HEK293 (cell line): ENCODE measurements around the gene LMBR1.
A peak's percentile ranks its signal among the peaks of the same experiment; 100 is the strongest.

Source experiments
- CTCF ChIA-PET: fragments of 350-600 bp; formaldehyde crosslinking; extraction: SDS; loops from one replicate; lab custom pipeline; 2021; ENCODE audit warnings: antibody characterized with exemption; lab: Yijun Ruan, JAX
- POLR2A ChIA-PET: fragments of 300-600 bp; formaldehyde crosslinking; extraction: SDS; loops from one replicate; lab custom pipeline; 2020; ENCODE audit warnings: antibody characterized with exemption, inconsistent platforms; lab: Yijun Ruan, JAX
- H3K27ac ChIP-seq: fragments of 200-500 bp; sonication (Bioruptor generic); 2 replicates; pipeline ENCODE4 v1.5.1; 2014; ENCODE audit warnings: low read depth, low read length, control low read depth, inconsistent platforms; ENCODE audit errors: extremely low read depth
- H3K36me3 ChIP-seq, 2 experiments: fragments of 200-500 bp in 1 of 2; sonication (Bioruptor generic) in 1 of 2; 1 replicate in 1 of 2; 2 replicates in 1 of 2; pipeline ENCODE4 v1.5.1; 2014 to 2017; ENCODE audit warnings: inconsistent platforms in 2 of 2, low read length in 2 of 2; ENCODE audit not compliant: control insufficient read depth in 2 of 2, insufficient read depth in 1 of 2
- H3K4me1 ChIP-seq: fragments of 200-500 bp; sonication (Bioruptor generic); 2 replicates; pipeline ENCODE4 v1.5.1; 2014; ENCODE audit warnings: mild to moderate bottlenecking, low read length, inconsistent platforms; ENCODE audit not compliant: control insufficient read depth, insufficient read depth
- H3K4me3 ChIP-seq: 2 replicates; pipeline ENCODE4 v1.5.1; 2011; ENCODE audit warnings: low read depth, mild to moderate bottlenecking, control low read depth, low read length, moderate library complexity
- H3K9me3 ChIP-seq: fragments of 200-500 bp; sonication (Bioruptor generic); 2 replicates; pipeline ENCODE4 v1.5.1; 2014; ENCODE audit warnings: low read depth, low read length, inconsistent platforms; ENCODE audit not compliant: control insufficient read depth, insufficient read depth
- ELK4 ChIP-seq: IDR thresholded peaks from 2 replicates; pipeline ENCODE4 v1.6.1; 2011; ENCODE audit warnings: mild to moderate bottlenecking, low read depth, low read length, borderline replicate concordance
- IKZF3 ChIP-seq: fragments of 450-650 bp; IDR thresholded peaks from 2 replicates; pipeline ENCODE4 v1.5.0; 2018; ENCODE audit warnings: missing biosample characterization, mild to moderate bottlenecking, missing genetic modification characterization, moderate library complexity
- KLF8 ChIP-seq: fragments of 450-650 bp; formaldehyde crosslinking; IDR thresholded peaks from 2 replicates; pipeline ENCODE4 v1.5.1; 2016; ENCODE audit warnings: missing biosample characterization, missing genetic modification characterization
- KLF9 ChIP-seq: fragments of 450-650 bp; formaldehyde crosslinking; IDR thresholded peaks from 2 replicates; pipeline ENCODE4 v1.5.1; 2016; ENCODE audit warnings: missing biosample characterization, missing genetic modification characterization, low read depth
- OVOL3 ChIP-seq: fragments of 450-650 bp; formaldehyde crosslinking; IDR thresholded peaks from 2 replicates; pipeline ENCODE4 v1.5.1; 2016; ENCODE audit warnings: missing biosample characterization, missing genetic modification characterization
- YY1 ChIP-seq: fragments of 450-650 bp; formaldehyde crosslinking; IDR thresholded peaks from 2 replicates; pipeline ENCODE4 v1.5.1; 2018; ENCODE audit warnings: missing biosample characterization, missing genetic modification characterization
- ZBTB1 ChIP-seq: fragments of 450-650 bp; formaldehyde crosslinking; IDR thresholded peaks from 2 replicates; pipeline ENCODE4 v1.5.1; 2016; ENCODE audit warnings: missing biosample characterization, missing genetic modification characterization
- ZNF114 ChIP-seq: fragments of 450-650 bp; formaldehyde crosslinking; IDR thresholded peaks from 2 replicates; pipeline ENCODE4 v1.5.0; 2017; ENCODE audit warnings: missing biosample characterization, missing genetic modification characterization
- ZNF133 ChIP-seq: fragments of 450-650 bp; formaldehyde crosslinking; IDR thresholded peaks from 2 replicates; pipeline ENCODE4 v1.5.1; 2016; ENCODE audit warnings: missing biosample characterization, missing genetic modification characterization
- ZNF174 ChIP-seq: fragments of 450-650 bp; formaldehyde crosslinking; IDR thresholded peaks from 2 replicates; pipeline ENCODE4 v1.5.0; 2017; ENCODE audit warnings: missing biosample characterization, mild to moderate bottlenecking, missing genetic modification characterization
- ZNF2 ChIP-seq: fragments of 450-650 bp; formaldehyde crosslinking; IDR thresholded peaks from 2 replicates; pipeline ENCODE4 v1.5.1; 2016; ENCODE audit warnings: missing biosample characterization, missing genetic modification characterization
- ZNF221 ChIP-seq: fragments of 450-650 bp; formaldehyde crosslinking; IDR thresholded peaks from 2 replicates; pipeline ENCODE4 v1.5.1; 2017; ENCODE audit warnings: missing biosample characterization, missing genetic modification characterization, borderline replicate concordance
- ZNF311 ChIP-seq: fragments of 450-650 bp; formaldehyde crosslinking; IDR thresholded peaks from 2 replicates; pipeline ENCODE4 v1.5.1; 2017; ENCODE audit warnings: missing biosample characterization, missing genetic modification characterization, borderline replicate concordance
- ZNF473 ChIP-seq: fragments of 450-650 bp; formaldehyde crosslinking; IDR thresholded peaks from 2 replicates; pipeline ENCODE4 v1.5.1; 2017; ENCODE audit warnings: missing biosample characterization, missing genetic modification characterization
- ZNF513 ChIP-seq: fragments of 450-650 bp; IDR thresholded peaks from 2 replicates; pipeline ENCODE4 v1.5.1; 2018; ENCODE audit warnings: missing biosample characterization, missing genetic modification characterization
- ZNF600 ChIP-seq: fragments of 450-650 bp; formaldehyde crosslinking; IDR thresholded peaks from 2 replicates; pipeline ENCODE4 v1.5.1; 2016; ENCODE audit warnings: missing biosample characterization, missing genetic modification characterization
- ZNF610 ChIP-seq: fragments of 450-650 bp; formaldehyde crosslinking; IDR thresholded peaks from 2 replicates; pipeline ENCODE4 v1.5.1; 2016; ENCODE audit warnings: missing biosample characterization, missing genetic modification characterization, borderline replicate concordance
- ZNF645 ChIP-seq: fragments of 450-650 bp; formaldehyde crosslinking; IDR thresholded peaks from 2 replicates; pipeline ENCODE4; 2016; ENCODE audit warnings: missing biosample characterization, missing genetic modification characterization
- ZNF660 ChIP-seq: fragments of 450-650 bp; IDR thresholded peaks from 2 replicates; pipeline ENCODE4 v1.5.1; 2018; ENCODE audit warnings: missing biosample characterization, mild to moderate bottlenecking, missing genetic modification characterization
- ZNF76 ChIP-seq: fragments of 450-650 bp; formaldehyde crosslinking; IDR thresholded peaks from 2 replicates; pipeline ENCODE4; 2016; ENCODE audit warnings: low read depth, missing biosample characterization, missing genetic modification characterization, borderline replicate concordance
- ZSCAN16 ChIP-seq: fragments of 450-650 bp; formaldehyde crosslinking; IDR thresholded peaks from 2 replicates; pipeline ENCODE4 v1.5.1; 2016; ENCODE audit warnings: missing biosample characterization, missing genetic modification characterization
- ZSCAN23 ChIP-seq: fragments of 450-650 bp; formaldehyde crosslinking; IDR thresholded peaks from 2 replicates; pipeline ENCODE4 v1.5.1; 2016; ENCODE audit warnings: missing biosample characterization, missing genetic modification characterization
- ZSCAN5A ChIP-seq: fragments of 450-650 bp; formaldehyde crosslinking; IDR thresholded peaks from 2 replicates; pipeline ENCODE4 v1.5.1; 2016; ENCODE audit warnings: missing biosample characterization, missing genetic modification characterization
- TF ChIP-seq, protein P1 (sequence below): fragments of 450-650 bp; formaldehyde crosslinking; IDR thresholded peaks from 2 replicates; pipeline ENCODE4 v1.5.1; 2017; ENCODE audit warnings: missing biosample characterization, missing genetic modification characterization

The LMBR1 gene

DNA sequence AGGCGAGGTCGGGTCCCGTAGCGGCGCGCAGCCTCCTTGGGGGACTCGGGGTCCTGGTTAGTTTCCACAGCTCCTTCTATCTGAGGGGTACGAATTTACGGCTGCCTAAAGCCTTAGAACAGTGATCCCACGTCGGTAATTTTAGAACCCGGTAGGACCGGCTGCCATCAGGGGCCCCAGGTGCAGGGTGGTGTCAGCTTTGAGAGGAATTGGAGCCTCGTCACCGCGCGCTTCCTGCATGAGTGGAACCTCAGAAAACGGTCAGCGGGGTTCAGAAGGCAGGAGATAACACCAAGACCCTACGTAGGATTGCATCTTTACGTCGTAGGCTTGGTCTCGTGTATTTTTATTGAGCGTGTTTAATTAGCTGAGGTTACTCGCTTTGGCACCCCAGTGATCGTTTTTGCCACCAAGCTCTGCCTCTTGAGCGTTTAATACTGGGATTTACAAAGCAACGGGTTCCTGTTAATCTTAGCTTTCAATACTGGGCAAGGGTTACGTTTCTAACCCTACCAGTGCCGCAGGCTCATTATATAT, 252.0 kb downstream of the LMBR1 start (continued):
- TF ChIP-seq ZNF645 (tag by site-specific recombination): no peak
- no peak for TF ChIP-seq ZSCAN23 (tag by site-specific recombination)
- TF ChIP-seq KLF9: no peak
- TF ChIP-seq ZNF473 (tag by site-specific recombination): no peak
- 0 out of 2 replicates have a peak, but pooled peaks have one; percentile 20 for TF ChIP-seq ZNF660
- TF ChIP-seq, all 188 proteins: peak for 23

GRCh38 chr7:156640257-156640948, 252.6 kb downstream of the LMBR1 start, which contains the start of gene RNF32:
RNF32 (plus strand) TSS chr7:156640774; CDS start chr7:156643878, 3,104 bp downstream.
- ChIA-PET CTCF (interaction anchor here (0.5 kb wide), 1 partner anchor 845 kb away, joined by 3 read pairs; no protein-coding TSS in a partner anchor), POLR2A (interaction anchor here (0.8 kb wide), 1 partner anchor 10 kb away, joined by 3 read pairs; no protein-coding TSS in a partner anchor)
- H3K27ac ChIP-seq: peak within 1 kb of the TSS; percentile 47; the same call in 1 of the 2 replicates
- TF ChIP-seq ZSCAN16 (tag by site-specific recombination): no peak
- TF ChIP-seq OVOL3 (tag by site-specific recombination): 0 out of 2 replicates have a peak, but pooled peaks have one; percentile 35
- TF ChIP-seq ZNF513 (tag by site-specific recombination): no peak
- no peak for TF ChIP-seq ZNF114 (tag by site-specific recombination)
- TF ChIP-seq ZNF600 (tag by site-specific recombination): no peak
- no peak for TF ChIP-seq ELK4
- no peak for TF ChIP-seq ZNF76 (tag by site-specific recombination)
- peak; percentile 76; the same call in 1 of the 2 replicates for TF ChIP-seq YY1
- TF ChIP-seq ZNF174: 0 out of 2 replicates have a peak, but pooled peaks have one; percentile 42
- TF ChIP-seq ZNF2 (tag by site-specific recombination): no peak; the same call in 1 of the 2 replicates
- peak; percentile 90; the same call in 1 of the 2 replicates for TF ChIP-seq KLF8 (tag by site-specific recombination)
- TF ChIP-seq, protein P1, sequence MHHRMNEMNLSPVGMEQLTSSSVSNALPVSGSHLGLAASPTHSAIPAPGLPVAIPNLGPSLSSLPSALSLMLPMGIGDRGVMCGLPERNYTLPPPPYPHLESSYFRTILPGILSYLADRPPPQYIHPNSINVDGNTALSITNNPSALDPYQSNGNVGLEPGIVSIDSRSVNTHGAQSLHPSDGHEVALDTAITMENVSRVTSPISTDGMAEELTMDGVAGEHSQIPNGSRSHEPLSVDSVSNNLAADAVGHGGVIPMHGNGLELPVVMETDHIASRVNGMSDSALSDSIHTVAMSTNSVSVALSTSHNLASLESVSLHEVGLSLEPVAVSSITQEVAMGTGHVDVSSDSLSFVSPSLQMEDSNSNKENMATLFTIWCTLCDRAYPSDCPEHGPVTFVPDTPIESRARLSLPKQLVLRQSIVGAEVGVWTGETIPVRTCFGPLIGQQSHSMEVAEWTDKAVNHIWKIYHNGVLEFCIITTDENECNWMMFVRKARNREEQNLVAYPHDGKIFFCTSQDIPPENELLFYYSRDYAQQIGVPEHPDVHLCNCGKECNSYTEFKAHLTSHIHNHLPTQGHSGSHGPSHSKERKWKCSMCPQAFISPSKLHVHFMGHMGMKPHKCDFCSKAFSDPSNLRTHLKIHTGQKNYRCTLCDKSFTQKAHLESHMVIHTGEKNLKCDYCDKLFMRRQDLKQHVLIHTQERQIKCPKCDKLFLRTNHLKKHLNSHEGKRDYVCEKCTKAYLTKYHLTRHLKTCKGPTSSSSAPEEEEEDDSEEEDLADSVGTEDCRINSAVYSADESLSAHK (tag by site-specific recombination): no peak; the same call in 1 of the 2 replicates
- TF ChIP-seq ZNF311 (tag by site-specific recombination): no peak
- no peak for TF ChIP-seq ZBTB1 (tag by site-specific recombination)
- no peak for TF ChIP-seq ZNF133 (tag by site-specific recombination)
- no peak for TF ChIP-seq ZNF221 (tag by site-specific recombination)
- TF ChIP-seq IKZF3 (tag by site-specific recombination): no peak
- TF ChIP-seq ZNF610 (tag by site-specific recombination): no peak
- TF ChIP-seq ZSCAN5A (tag by site-specific recombination): 0 out of 2 replicates have a peak, but pooled peaks have one; percentile 17

More at GRCh38 chr7:156640257-156640948, 252.6 kb downstream of the LMBR1 start, which contains the start of gene RNF32:
- Histone ChIP-seq H3K4me1 (no peaks in the 10 kb centered on the region), H3K4me3 (peak within 1 kb of the TSS; percentile 76), H3K36me3 (no peaks in the 10 kb centered on the region), H3K9me3 (no peaks in the 10 kb centered on the region)
